Hematopoietic multipotent progenitor cell (in vitro differentiated cells): ENCODE results near the gene VCP. TPM values are rescaled to one million over a fixed set of nuclear protein-coding genes. Genes with fewer than 3 reads are reported as not detected.

ENCODE experiments used
- DNase-seq, 3 donors: peaks; one replicate each; pipeline ENCODE4 v3.0.0-alpha.2; 2011 to 2015; ENCODE audit warnings: low read depth in 2 of 3, low spot score in 2 of 3
- total RNA-seq: library from RNA; depleted of rRNA; stranded (reverse); fragments of >200 nt; gene quantifications from one replicate; pipeline ENCODE4 v1.2.3, GENCODE V29; 2012

Gene VCP
- total RNA-seq, 1 donor: 417 TPM

- DNase-seq: no peak
Measured at GRCh38 chr9:35069020-35069419, 3.4 kb downstream of the VCP start.

GRCh38 chr9:35067056-35067455 is 5.4 kb downstream of the VCP start:
- no peak for DNase-seq

- DNase-seq: no peak
Measured at GRCh38 chr9:35060548-35061207, 11.7 kb downstream of the VCP start.

DNA sequence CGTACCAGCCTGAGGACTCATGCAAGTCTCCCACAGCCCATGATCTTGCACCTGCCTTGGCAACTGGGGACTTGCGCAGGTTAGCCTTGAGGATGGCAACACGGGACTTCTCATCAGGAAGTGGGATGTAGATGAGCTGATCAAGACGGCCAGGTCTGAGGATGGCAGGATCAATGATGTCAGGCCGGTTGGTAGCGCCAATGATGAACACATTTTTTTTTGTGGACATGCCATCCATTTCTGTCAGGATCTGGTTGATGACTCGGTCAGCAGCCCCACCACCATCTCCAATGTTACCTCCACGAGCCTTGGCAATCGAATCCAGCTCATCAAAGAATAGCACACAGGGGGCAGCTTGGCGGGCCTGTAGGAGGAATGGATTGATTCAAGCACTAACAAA is 13.0 kb downstream of the VCP start:
- no peak for DNase-seq

DNA sequence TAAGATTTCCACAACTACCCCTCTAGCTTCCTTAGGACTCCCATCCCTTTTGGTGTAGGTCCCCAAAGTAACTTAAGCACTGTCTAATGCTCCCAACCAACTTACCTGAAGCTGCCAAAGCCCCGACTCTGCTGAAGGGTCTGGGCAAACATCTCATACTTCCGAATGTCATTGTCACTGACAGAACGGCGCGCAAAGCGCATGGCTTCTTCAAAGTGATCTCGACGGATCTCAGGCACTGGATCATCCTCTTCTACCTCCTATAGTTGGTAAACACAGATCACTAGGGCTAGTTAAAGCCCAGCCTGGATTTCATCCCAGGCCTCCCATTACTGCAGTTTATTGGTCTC is 15.2 kb downstream of the VCP start:
- no peak for DNase-seq

DNA sequence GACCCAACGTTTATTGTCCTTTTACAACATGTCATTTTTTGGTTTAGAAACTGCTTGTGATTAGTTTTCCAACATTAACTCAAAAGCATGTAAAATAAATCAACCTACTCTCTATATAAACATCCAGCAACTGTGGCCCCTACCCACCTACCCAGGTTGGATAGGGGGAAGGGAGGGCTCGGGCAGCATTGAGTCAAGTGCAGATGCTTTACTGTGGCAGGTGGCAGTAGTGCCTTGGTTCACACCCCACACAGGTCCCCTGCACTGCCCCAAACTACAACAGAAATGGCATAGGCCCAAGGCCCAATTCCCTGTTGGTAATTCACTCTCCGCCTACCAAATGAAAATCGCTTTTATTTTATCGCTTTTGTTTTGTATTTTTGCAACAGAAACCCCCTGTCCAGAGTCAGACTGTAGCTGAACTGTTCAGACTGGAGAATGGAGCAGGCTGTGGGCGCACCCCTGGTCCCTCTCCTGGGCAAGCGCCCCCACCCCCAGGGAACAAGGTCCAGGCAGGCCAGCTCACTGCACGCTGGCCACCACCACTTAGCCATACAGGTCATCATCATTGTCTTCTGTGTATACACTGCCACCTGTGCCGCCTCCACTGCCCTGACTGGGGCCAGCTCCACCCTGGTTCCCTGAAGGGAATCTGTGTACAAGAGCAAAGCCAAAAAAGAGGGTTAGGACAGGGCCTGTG is 15.7 kb downstream of the VCP start:
- DNase-seq: no peak

- no peak for DNase-seq
Measured at GRCh38 chr9:35054871-35055644, 17.4 kb downstream of the VCP start.

DNA sequence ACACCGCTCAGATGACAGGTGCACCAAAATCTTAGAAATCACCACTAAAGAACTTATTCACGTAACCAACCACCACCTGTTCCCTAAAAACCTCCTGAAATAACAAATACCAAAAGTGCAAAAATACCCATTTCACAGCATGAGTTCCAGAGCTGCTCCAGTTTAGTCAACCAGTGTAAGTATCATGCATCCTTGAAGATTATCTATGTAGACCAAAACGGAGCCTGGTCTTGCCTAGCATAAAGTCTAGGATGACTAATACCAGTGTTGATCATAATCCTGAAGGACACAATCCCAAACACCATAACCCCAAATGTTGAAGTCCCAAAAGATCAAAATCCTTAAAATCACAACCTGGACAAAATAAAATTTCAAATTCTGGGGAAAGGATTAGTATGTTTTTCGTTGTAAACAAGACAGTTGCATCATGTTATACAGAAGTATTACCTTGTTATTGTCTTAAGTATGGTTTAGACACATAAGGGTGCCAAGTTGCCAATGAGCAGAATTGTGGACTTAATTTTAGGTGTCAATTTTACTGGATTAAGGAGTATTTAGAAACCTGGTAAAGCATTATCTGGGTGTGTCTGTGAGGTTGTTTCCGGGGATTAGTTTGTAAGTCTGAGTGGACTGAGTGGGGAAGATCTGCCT is 18.1 kb downstream of the VCP start:
- DNase-seq: no peak

DNA sequence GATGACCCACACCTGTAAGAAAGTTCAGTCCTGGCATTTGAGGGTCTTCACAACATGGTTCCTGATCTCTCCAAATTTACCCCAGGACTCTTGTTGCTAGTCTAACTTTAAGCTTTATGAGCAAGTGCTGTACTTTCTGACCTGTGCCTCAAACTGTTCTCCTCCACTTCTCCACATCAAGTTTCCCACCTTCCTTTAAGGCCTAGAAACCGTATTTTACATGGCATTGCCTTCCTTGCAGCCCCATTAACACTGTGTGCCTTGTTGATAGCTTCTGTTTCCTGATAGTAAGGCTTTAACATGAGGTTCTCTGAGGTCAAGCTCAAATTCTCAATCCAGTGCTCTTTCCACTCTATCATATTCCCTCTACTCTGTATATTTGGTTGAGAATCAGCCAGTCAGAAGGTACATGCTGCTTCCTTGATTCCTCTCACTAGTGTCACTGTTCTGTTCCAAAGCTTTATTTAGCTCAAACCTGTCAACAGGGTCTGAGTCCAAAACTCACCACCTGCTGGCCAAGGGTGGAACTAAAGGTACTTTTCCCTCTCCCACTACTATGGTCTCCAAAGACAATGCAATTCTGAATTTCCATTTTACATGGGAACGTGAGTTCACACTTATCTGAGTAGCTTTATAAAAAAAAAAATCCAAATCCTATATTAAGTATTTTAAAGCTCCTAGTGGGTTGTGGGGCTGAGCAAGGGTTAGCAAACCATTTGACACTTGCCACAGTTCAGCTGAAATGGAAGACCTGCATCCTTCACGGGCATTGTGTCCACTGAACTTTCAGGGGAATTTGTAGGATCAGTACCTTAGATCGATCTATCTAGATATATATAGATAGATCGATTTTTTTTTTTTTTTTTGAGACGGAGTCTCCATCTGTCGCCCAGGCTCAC is 21.1 kb downstream of the VCP start:
- peak; percentile 23 to 72 (median 51) for DNase-seq

DNA sequence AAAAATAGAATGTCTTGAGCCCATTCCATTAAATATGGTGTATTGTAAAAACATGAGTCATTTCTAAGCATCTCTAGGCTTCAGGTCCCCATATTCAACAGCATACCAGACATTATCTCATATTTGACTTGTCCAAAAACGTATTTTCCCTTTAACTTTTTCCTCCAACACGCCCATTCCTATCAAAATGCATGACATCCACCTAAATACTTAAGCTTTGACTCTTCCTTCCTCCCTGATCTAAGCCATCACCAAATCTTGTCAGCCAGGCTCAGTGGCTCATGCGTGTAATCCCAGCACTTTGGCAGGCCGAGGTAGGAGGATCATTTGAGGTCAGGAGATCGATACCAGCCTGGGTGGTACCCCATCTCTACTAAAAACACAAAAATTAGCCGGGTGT is 23.9 kb downstream of the VCP start:
- DNase-seq: no peak

DNA sequence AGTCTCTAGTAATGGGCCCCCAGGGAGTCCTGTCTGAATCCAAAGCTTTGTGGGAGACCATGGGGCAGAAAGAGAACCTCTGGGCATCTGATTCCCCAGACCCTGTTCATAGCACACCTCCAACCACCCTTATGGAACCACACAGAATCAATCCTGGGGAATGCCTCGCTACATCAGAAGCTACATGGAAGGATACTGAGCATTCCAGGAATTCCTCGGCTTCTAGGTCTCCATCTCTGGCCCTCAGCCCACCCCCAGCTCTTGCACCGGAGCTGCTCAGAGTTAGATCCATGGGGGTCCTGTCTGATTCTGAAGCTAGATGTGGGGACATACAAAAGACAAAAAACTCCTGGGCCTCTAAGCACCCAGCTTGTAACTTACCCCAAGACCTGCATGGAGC is 28.4 kb downstream of the VCP start:
- DNase-seq: no peak

GRCh38 chr9:35042891-35043545 is 29.4 kb downstream of the VCP start:
- no peak for DNase-seq

GRCh38 chr9:35042081-35042604 is 30.3 kb downstream of the VCP start:
- DNase-seq: no peak

- DNase-seq: peak in 2 of 3 donors; percentile 50 to 55
Measured at GRCh38 chr9:35035851-35036701, 36.3 kb downstream of the VCP start.

DNA sequence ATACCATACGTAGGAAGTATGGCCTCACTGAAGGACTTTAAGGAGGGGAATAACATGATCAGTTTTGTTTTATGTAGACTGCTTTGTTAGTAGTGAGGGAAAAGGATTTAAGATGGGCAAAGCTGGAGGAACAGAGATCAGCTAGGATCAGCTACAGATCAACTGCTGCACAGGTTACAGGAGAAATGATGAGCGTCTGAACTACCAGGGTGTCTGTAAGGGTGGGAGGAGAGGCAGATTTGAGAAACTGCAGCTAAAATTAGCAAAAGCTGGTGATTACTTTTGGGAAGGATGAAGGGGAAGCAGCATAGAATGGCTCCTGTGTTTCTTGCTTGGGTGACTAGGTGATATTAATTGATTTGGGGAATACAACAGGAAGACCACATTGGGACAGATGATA is 39.3 kb downstream of the VCP start:
- DNase-seq: no peak

- no peak for DNase-seq
Measured at GRCh38 chr9:35029852-35030251, 42.6 kb downstream of the VCP start.

DNA sequence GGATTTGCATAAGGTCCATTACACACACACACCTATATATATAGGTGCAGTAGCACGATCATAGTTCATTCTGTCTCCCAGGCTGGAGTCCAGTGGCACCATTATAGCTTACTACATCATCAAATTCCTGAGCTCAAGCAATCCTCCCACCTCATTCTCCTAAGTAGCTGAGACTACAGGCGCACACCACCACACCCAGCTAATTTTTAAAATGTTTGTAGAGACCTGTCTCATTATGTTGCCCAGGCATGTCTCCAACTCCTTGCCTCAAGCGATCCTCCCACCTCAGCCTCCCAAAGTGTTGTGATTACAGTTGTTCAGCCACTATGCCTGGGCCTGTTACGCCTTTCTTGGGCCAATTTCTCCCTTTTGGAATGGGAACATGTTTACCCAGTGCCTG is 43.2 kb downstream of the VCP start:
- DNase-seq: no peak

DNA sequence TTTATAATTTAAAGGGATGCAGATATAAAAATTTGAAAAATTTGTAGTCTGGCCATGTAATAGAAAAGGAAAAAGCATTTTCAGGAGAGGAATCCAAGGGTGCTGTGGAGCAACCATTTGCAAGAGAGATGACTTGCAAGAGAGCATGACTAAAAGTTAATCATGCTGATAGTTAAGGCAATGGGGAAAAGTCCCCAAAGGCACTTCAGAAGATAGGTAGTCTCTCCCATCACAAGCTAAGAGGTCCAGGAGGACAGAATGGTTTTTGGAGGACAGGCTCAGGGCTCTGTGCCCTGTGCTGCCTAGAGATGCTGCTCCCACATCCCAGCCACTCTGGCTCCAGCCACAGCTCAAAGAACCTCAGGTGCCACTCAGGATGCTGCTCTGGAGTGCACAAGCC is 44.1 kb downstream of the VCP start:
- no peak for DNase-seq

GRCh38 chr9:35027860-35028259 is 44.6 kb downstream of the VCP start:
- no peak for DNase-seq
